ENCODE measurements around the gene TPRA1. TPM values are rescaled to one million over a fixed set of nuclear protein-coding genes. Genes with fewer than 3 reads are reported as not detected.

The TPRA1 gene
- polyA plus RNA-seq, 2 of the 4 experiments (the other 2 are of a cell fraction) = 13.5 to 19.5 TPM

DNA sequence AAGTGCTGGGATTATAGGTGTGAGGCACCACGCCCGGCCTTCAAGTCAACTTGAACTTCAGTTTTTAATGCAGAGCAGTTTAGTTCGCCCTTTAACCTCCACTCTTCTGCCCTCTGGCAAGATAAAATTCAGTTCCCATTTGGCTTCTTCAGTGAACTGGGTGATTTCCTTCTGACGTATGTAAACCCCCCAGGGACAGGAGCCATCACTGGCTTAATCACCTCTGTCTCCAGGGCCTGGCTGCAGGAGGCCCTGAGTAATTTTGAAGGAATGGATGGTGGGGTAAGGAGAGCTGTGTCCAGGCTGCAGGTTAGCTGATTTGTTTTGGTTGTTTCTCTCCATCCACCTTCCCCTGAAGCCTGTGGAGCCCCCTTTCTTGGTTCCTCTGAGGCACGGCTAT lies 19.6 kb upstream of the TPRA1 start:
- no peaks in the 10 kb centered on the region; the same call in 2 of the 3 replicates for H3K4me1 ChIP-seq
- no peak for DNase-seq (ENCODE audit: low read depth in 1 of 2, low spot score in 1 of 2)
- FAIRE-seq = no peak
- ChIA-PET CTCF (interaction anchor here (0.6 to 2.3 kb wide), 3 partner anchors 19 to 474 kb away, joined by 3 to 7 read pairs (median 5); partner anchors contain the start of gene PODXL2), POLR2A (interaction anchor here (0.9 kb wide), 1 partner anchor 12 kb away, joined by 3 read pairs; the partner anchor contains the start of gene MCM2)
- H3K4me3 ChIP-seq = no peak overlapping the region
- 73% methylated on average over 5 of the region's 5 CpGs for WGBS (ENCODE audit: missing lambda C conversion rate)
- no peak overlapping the region for H3K4me2 ChIP-seq
- ATAC-seq = no peak
- H3K9me3 ChIP-seq = no peaks in the 10 kb centered on the region
- H3K27ac ChIP-seq = no peak overlapping the region
- TF ChIP-seq HDAC2 (IDR thresholded peaks at IDR 0.05) (no peak), SREBF2 (IDR thresholded peaks at IDR 0.05) (no peak), GATA3 (IDR thresholded peaks at IDR 0.05; ENCODE audit: borderline replicate concordance) (no peak), PHF8 (IDR thresholded peaks at IDR 0.05; ENCODE audit: borderline replicate concordance, low read depth) (no peak), NPAS2 (CRISPR knock-in tag; IDR thresholded peaks at IDR 0.05; ENCODE audit: borderline replicate concordance) (no peak), TP53 (CRISPR knock-in tag; IDR thresholded peaks at IDR 0.05) (no peak), EHMT2 (IDR thresholded peaks at IDR 0.05; ENCODE audit: low read depth) (no peak), RNF2 (IDR thresholded peaks at IDR 0.05; ENCODE audit: borderline replicate concordance, low read depth) (no peak), ELK1 (IDR thresholded peaks at IDR 0.05; ENCODE audit: low read depth, low read length) (no peak), NR3C1 (IDR thresholded peaks at IDR 0.05) (no peak), HEYL (CRISPR knock-in tag; IDR thresholded peaks at IDR 0.05) (no peak)
- TF ChIP-seq, protein P1, sequence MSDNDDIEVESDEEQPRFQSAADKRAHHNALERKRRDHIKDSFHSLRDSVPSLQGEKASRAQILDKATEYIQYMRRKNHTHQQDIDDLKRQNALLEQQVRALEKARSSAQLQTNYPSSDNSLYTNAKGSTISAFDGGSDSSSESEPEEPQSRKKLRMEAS (IDR thresholded peaks at IDR 0.05) = no peak

DNA sequence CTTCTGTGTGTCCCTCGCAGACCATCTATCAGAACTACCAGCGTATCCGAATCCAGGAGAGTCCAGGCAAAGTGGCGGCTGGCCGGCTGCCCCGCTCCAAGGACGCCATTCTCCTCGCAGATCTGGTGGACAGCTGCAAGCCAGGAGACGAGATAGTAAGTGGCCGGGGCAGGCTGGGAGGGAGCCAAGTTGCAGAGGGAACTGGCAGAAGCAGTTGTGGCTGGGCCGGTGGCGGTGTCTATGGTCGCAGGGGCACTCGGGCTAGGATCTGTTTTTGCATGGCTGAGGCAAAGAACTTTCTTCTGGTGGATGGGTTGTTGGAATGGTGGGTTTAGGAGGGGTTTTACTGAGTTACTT lies 17.8 kb upstream of the TPRA1 start:
- Histone ChIP-seq H3K4me3 (no peak overlapping the region), H3K9me3 (no peaks in the 10 kb centered on the region), H3K27ac (no peak overlapping the region), H3K4me1 (no peaks in the 10 kb centered on the region), H3K4me2 (no peak overlapping the region)
- DNase-seq (ENCODE audit: low read depth in 1 of 2, low spot score in 1 of 2) (no peak), FAIRE-seq (no peak), ATAC-seq (no peak)
- ChIA-PET CTCF (interaction anchor here (1.2 to 1.4 kb wide), 3 partner anchors 9 to 17 kb away, joined by 3 read pairs; no protein-coding TSS in a partner anchor), POLR2A (no interaction called here)
- WGBS (ENCODE audit: missing lambda C conversion rate) = 91% methylated on average over 11 of the region's 14 CpGs
- no peak for TF ChIP-seq FOXS1 (CRISPR knock-in tag; IDR thresholded peaks at IDR 0.05)
- no peak for TF ChIP-seq ZNF302 (CRISPR knock-in tag; IDR thresholded peaks at IDR 0.05)
- TF ChIP-seq KDM5A (IDR thresholded peaks at IDR 0.05) = no peak
- TF ChIP-seq EP300 (IDR thresholded peaks at IDR 0.05) = no peak
- no peak for TF ChIP-seq HDAC2 (IDR thresholded peaks at IDR 0.05)
- no peak for TF ChIP-seq ZSCAN20 (CRISPR knock-in tag; IDR thresholded peaks at IDR 0.05)
- TF ChIP-seq JUNB (IDR thresholded peaks at IDR 0.05) = no peak
- no peak for TF ChIP-seq CHD2 (IDR thresholded peaks at IDR 0.05; ENCODE audit: low read length, partially characterized antibody)
- TF ChIP-seq SREBF2 (IDR thresholded peaks at IDR 0.05) = no peak
- TF ChIP-seq CBX8 (IDR thresholded peaks at IDR 0.05) = no peak
- TF ChIP-seq, protein P2, sequence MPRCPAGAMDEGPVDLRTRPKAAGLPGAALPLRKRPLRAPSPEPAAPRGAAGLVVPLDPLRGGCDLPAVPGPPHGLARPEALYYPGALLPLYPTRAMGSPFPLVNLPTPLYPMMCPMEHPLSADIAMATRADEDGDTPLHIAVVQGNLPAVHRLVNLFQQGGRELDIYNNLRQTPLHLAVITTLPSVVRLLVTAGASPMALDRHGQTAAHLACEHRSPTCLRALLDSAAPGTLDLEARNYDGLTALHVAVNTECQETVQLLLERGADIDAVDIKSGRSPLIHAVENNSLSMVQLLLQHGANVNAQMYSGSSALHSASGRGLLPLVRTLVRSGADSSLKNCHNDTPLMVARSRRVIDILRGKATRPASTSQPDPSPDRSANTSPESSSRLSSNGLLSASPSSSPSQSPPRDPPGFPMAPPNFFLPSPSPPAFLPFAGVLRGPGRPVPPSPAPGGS (IDR thresholded peaks at IDR 0.05) = no peak
- no peak for TF ChIP-seq MAFK (IDR thresholded peaks at IDR 0.05; ENCODE audit: partially characterized antibody)
- TF ChIP-seq RNF2 (IDR thresholded peaks at IDR 0.05; ENCODE audit: borderline replicate concordance, low read depth) = no peak
- no peak for TF ChIP-seq HOXB5 (CRISPR knock-in tag; IDR thresholded peaks at IDR 0.05)
- TF ChIP-seq E2F6 (IDR thresholded peaks at IDR 0.05; ENCODE audit: borderline replicate concordance, low read depth) = no peak
- TF ChIP-seq FOSB (CRISPR knock-in tag; IDR thresholded peaks at IDR 0.05) = no peak

Data from A549 (cell line).